ENCODE data around the gene IQCE. TPM values are rescaled to one million over a fixed set of nuclear protein-coding genes. Genes with fewer than 3 reads are reported as not detected.

The IQCE gene
- total RNA-seq, 2 experiments from 2014 or later, result 14.9 to 15.2 TPM

- Mint-ChIP-seq H3K27ac (no peak overlapping the region), H3K4me3 (no peak overlapping the region), H3K9me3 (ENCODE audit: low read depth) (no peaks in the 10 kb centered on the region), H3K36me3 (peaks cover 8% of the 10 kb centered on the region), H3K4me1 (no peaks in the 10 kb centered on the region), H3K27me3 (no peaks in the 10 kb centered on the region)
- ATAC-seq (no peak), DNase-seq (no peak)
- CTCF ChIA-PET, result interaction anchor here (0.7 kb wide), 1 partner anchor 104 kb away, joined by 3 read pairs; no protein-coding TSS in a partner anchor
Measured at GRCh38 chr7:2542011-2542915, 16.5 kb upstream of the IQCE start.

DNA sequence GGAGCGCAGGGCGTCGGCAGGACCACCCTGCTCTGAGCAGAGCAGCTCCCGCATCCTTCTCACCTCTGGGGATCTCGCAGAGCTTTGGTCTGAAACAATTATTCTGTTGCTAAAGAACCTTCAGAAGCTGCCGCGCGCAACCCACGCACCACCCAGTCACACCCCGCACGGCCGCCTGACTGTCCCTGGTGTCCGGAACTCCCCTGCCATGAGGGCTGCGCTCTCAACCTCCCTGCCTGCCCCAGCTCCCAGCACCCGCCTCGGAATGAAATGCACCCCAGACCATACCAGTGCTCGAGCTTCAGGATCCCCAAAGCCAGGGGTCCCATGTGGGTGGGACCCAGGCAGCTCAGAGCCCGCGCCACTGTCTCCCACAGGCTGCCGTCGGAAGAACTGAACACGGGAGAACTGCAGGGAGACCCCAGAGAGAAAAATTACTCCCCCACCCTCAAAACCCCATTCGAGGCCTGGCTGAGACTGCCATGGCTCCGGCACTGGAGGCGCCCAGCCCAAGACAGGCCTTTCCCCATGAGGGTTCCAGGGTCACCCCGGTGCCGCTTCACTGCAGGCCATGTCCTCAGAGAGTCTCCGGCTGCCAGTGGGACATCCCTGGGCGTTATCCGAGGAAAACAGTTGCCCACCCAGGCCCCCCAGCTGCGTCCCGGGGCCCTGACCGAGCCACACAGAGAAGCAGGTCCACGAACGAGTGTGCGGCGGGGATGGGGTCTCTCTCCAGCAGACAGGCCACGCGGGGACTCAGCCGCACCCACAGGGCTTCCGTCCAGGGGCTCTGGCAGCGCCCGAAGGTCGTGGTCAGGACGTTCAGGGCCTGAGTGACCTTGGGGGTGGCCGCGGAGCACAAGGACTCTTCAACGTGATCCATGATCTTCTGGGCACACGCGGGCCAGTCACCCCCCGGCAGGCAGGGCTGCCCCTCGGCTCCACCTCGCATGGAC is 15.6 kb upstream of the IQCE start:
- no peaks in the 10 kb centered on the region for H3K27me3 Mint-ChIP-seq
- no peaks in the 10 kb centered on the region for H3K9me3 Mint-ChIP-seq (ENCODE audit: low read depth)
- DNase-seq (no peak), ATAC-seq (no peak)
- H3K4me3 Mint-ChIP-seq, result no peak overlapping the region
- H3K36me3 Mint-ChIP-seq, result peaks cover 15% of the 10 kb centered on the region
- CTCF ChIA-PET, result interaction anchor here (0.7 kb wide), 1 partner anchor 103 kb away, joined by 3 read pairs; no protein-coding TSS in a partner anchor
- no peaks in the 10 kb centered on the region for H3K4me1 Mint-ChIP-seq
- H3K27ac Mint-ChIP-seq, result no peak overlapping the region

DNA sequence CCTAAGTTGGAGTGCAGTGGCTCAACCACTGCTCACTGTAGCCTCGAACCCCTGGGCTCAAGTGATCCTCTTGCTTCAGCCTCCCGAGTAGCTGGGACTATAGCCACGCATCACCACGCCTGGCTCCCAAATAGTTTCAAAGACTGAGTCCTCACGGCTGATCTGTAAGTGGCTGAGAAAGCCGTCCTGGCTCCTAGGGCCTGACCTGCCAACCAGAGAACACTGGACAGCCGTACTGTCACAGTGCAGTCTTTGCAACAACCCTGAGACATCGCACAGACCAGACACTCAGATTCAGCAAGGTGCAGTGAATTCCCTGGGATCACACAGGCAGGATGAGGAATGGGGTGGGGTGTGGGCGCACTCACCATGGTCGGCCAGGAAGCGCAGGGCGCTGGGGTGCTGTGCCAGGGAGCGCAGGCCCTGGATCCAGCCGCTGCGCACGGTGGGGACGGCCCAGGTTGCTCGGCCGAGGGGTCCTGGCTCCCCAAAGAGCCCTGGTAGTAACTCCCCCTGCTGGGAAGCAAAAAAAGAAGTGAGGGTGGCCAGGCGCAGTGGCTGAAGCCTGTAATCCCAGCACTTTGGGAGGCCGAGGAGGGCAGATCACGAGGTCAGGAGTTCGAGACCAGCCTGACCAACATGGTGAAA is 14.1 kb upstream of the IQCE start:
- DNase-seq (no peak), ATAC-seq (no peak)
- Mint-ChIP-seq H3K4me1 (peaks cover 5% of the 10 kb centered on the region), H3K9me3 (ENCODE audit: low read depth) (no peaks in the 10 kb centered on the region), H3K4me3 (no peak overlapping the region), H3K36me3 (peaks cover 18% of the 10 kb centered on the region), H3K27ac (no peak overlapping the region), H3K27me3 (no peaks in the 10 kb centered on the region)
- CTCF ChIA-PET, result no interaction called here

DNA sequence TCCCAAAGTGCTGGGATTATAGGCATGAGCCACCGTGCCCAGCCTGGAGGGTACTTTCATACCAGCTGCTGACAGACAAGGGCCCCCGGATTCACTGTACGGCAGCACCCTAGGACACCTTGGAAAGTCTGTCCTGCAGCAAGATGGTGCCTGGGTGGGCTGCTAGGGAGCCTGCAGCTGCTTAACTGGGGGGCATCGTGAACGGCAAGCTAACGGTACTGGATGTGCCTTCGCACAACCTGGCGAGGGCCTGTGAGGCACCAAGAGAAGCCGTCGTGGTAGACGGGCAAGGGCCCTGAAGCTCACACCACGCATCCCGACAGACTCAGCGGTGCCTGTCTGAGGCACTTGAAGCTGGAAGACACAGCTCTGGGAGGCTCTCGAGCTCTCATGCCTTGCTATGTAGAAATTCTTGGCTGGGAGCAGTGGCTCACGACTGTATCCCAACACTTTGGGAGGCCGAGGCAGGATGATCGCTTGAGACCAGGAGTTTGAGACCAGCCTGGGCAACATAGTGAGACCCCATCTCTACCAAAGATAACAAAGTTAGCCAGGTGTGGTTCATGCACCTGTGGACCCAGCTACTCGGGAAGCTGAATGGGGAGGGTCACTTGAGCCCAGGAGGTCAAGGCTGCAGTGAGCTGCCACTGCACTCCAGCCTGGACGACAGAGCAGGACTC is 12.9 kb upstream of the IQCE start:
- H3K36me3 Mint-ChIP-seq, result peaks cover 24% of the 10 kb centered on the region
- H3K4me1 Mint-ChIP-seq, result peaks cover 7% of the 10 kb centered on the region
- ATAC-seq (no peak), DNase-seq (no peak)
- H3K4me3 Mint-ChIP-seq, result no peak overlapping the region
- H3K9me3 Mint-ChIP-seq (ENCODE audit: low read depth), result no peaks in the 10 kb centered on the region
- no peak overlapping the region for H3K27ac Mint-ChIP-seq
- CTCF ChIA-PET, result interaction anchor here (1.0 kb wide), 1 partner anchor 126 kb away, joined by 3 read pairs; no protein-coding TSS in a partner anchor
- no peaks in the 10 kb centered on the region for H3K27me3 Mint-ChIP-seq

DNA sequence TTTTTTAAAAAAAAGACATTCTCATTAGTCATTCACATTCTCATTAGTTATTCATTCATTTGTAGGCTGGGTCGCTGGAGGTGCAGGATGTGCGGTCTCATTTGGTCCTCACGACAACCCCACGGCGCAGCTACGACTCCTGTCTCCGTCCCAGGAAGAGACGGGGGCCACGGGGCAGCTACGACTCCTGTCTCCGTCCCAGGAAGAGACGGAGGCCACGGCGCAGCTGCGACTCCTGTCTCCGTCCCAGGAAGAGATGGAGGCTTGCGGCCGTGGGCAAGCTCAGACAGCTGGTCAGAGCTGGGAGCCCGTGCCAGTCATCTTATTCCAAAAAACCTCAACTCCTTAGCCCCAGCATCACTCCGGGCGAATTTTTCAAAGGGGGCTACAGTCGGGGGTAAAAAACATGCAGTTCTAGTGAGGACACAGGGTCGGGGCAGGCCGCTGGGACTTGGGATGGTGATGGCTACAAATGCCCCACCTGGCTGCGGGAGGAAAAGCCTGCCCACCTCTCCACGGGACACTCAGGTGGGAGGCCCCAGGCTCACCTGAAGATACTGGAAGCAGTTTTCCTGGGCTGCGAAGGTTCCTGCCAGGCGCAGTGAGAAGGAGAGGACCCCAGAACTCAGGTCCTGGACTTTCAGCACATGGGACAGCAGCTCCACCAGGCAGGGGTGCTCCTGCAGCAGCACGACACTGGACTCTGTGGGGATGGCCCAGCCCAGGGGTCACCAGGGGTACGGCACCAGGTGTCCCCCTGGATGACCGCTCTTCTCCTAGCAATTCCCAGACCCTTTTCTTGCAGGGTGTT is 11.8 kb upstream of the IQCE start:
- Mint-ChIP-seq H3K27ac (no peak overlapping the region), H3K4me1 (peaks cover 9% of the 10 kb centered on the region), H3K9me3 (ENCODE audit: low read depth) (no peaks in the 10 kb centered on the region), H3K36me3 (peaks cover 27% of the 10 kb centered on the region), H3K27me3 (no peaks in the 10 kb centered on the region), H3K4me3 (no peak overlapping the region)
- ATAC-seq (no peak), DNase-seq (no peak)
- CTCF ChIA-PET, result interaction anchor here (1.0 to 1.4 kb wide), 2 partner anchors 17 to 124 kb away, joined by 3 read pairs; no protein-coding TSS in a partner anchor

GRCh38 chr7:2551418-2551817 is 7.4 kb upstream of the IQCE start:
- DNase-seq, result no peak
- CTCF ChIA-PET, result interaction anchor here (1.3 kb wide), 1 partner anchor 100 kb away, joined by 5 read pairs; no protein-coding TSS in a partner anchor
- peaks cover 31% of the 10 kb centered on the region for H3K4me1 Mint-ChIP-seq
- H3K27ac Mint-ChIP-seq, result no peak overlapping the region
- H3K27me3 Mint-ChIP-seq, result no peaks in the 10 kb centered on the region
- ATAC-seq, result no peak
- no peak overlapping the region for H3K4me3 Mint-ChIP-seq
- peaks cover 34% of the 10 kb centered on the region for H3K36me3 Mint-ChIP-seq
- no peaks in the 10 kb centered on the region for H3K9me3 Mint-ChIP-seq (ENCODE audit: low read depth)

DNA sequence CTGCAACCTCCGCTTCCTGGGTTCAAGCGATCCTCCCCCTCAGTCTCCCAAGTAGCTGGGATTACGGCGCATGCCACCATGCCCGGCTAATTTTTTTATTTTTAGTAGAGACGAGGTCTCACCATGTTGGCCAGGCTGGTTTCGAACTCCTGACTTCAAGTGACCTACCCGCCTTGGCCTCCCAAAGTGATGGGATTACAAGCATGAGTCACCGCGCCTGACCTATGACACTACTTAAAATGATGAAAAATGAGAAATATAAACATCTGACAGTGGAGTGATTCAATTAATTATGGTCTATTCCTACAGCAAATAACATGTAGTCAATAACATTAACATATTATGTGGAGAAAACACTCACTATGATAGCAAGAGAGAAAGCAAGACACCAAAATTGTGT is 5.7 kb upstream of the IQCE start:
- CTCF ChIA-PET, result interaction anchor here (0.7 kb wide), 1 partner anchor 18 kb away, joined by 3 read pairs; no protein-coding TSS in a partner anchor
- H3K27ac Mint-ChIP-seq, result no peak overlapping the region
- H3K4me3 Mint-ChIP-seq, result peak overlapping the region; percentile 83
- peaks cover 41% of the 10 kb centered on the region for H3K4me1 Mint-ChIP-seq
- DNase-seq, result no peak
- H3K36me3 Mint-ChIP-seq, result peaks cover 26% of the 10 kb centered on the region
- H3K9me3 Mint-ChIP-seq (ENCODE audit: low read depth), result no peaks in the 10 kb centered on the region
- H3K27me3 Mint-ChIP-seq, result no peaks in the 10 kb centered on the region
- no peak for ATAC-seq

GRCh38 chr7:2553831-2554581 is 4.8 kb upstream of the IQCE start:
- ATAC-seq, result no peak
- H3K4me1 Mint-ChIP-seq, result peaks cover 45% of the 10 kb centered on the region

DNA sequence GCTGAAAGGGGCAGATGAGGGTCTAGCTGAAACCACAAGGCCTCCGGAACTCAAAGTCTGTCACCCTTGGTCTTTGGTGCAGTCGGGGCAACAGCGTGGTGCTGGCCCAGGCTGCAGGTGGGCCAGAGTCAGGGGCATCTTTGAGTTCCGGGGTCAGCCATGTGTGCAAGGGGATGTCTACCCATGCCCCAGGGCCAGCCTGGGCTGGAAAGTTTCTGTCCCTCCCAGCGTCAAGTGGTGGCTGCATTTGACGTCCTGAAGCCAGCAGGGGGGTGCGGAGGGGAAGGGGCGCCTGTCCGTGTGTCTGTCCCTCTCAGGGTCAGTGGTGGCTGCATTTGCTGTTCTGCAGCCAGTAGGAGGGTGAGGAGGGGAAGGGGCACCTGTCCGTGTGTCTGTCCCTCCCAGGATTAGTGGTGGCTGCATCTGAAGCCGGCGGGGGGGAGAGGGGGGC is 4.1 kb upstream of the IQCE start:
- H3K4me3 Mint-ChIP-seq, result peak overlapping the region; percentile 83
- no peak for DNase-seq
- peak overlapping the region; percentile 90 for H3K27ac Mint-ChIP-seq
- no peaks in the 10 kb centered on the region for H3K9me3 Mint-ChIP-seq (ENCODE audit: low read depth)
- no peak for ATAC-seq
- CTCF ChIA-PET, result interaction anchor here (1.5 kb wide), 1 partner anchor 86 kb away, joined by 5 read pairs; no protein-coding TSS in a partner anchor
- H3K27me3 Mint-ChIP-seq, result no peaks in the 10 kb centered on the region
- H3K4me1 Mint-ChIP-seq, result peaks cover 41% of the 10 kb centered on the region
- peaks cover 19% of the 10 kb centered on the region for H3K36me3 Mint-ChIP-seq

More at GRCh38 chr7:2553831-2554581, 4.8 kb upstream of the IQCE start:
- H3K9me3 Mint-ChIP-seq (ENCODE audit: low read depth), result no peaks in the 10 kb centered on the region
- peaks cover 25% of the 10 kb centered on the region for H3K36me3 Mint-ChIP-seq
- DNase-seq, result no peak
- CTCF ChIA-PET, result interaction anchor here (0.7 kb wide), 1 partner anchor 17 kb away, joined by 3 read pairs; no protein-coding TSS in a partner anchor
- H3K4me3 Mint-ChIP-seq, result peak overlapping the region; percentile 83
- peak overlapping the region; percentile 90 for H3K27ac Mint-ChIP-seq
- H3K27me3 Mint-ChIP-seq, result no peaks in the 10 kb centered on the region

- Mint-ChIP-seq H3K9me3 (ENCODE audit: low read depth) (no peaks in the 10 kb centered on the region), H3K36me3 (peaks cover 18% of the 10 kb centered on the region), H3K4me1 (peaks cover 44% of the 10 kb centered on the region), H3K27me3 (no peaks in the 10 kb centered on the region), H3K27ac (peak within 1 kb of the TSS; percentile 90), H3K4me3 (peak within 1 kb of the TSS; percentile 83)
- CTCF ChIA-PET, result interaction anchor here (0.7 to 1.5 kb wide), 3 partner anchors 57 to 154 kb away, joined by 4 to 7 read pairs (median 5); no protein-coding TSS in a partner anchor
- DNase-seq (peak; percentile 97), ATAC-seq (peak; percentile 86)
Measured at GRCh38 chr7:2555121-2556052, 3.4 kb upstream of the IQCE start, which contains the start of gene BRAT1. Gene BRAT1, minus strand, starts transcription at chr7:2555524. Its CDS starts 1,093 bp downstream, at chr7:2554431.

All from activated CD8-positive, alpha-beta memory T cell treated with anti-CD3 and anti-CD28 coated beads, Interleukin-2, amount 10 ng/mL, durations not matched to agents 7 days and 5 days (primary cell).